ENCODE measurements around the gene UBE2I. TPM values are rescaled to one million over a fixed set of nuclear protein-coding genes. Genes with fewer than 3 reads are reported as not detected.

Gene UBE2I
- total RNA-seq, 2 experiments from 2014 or later = 198 to 199 TPM

DNA sequence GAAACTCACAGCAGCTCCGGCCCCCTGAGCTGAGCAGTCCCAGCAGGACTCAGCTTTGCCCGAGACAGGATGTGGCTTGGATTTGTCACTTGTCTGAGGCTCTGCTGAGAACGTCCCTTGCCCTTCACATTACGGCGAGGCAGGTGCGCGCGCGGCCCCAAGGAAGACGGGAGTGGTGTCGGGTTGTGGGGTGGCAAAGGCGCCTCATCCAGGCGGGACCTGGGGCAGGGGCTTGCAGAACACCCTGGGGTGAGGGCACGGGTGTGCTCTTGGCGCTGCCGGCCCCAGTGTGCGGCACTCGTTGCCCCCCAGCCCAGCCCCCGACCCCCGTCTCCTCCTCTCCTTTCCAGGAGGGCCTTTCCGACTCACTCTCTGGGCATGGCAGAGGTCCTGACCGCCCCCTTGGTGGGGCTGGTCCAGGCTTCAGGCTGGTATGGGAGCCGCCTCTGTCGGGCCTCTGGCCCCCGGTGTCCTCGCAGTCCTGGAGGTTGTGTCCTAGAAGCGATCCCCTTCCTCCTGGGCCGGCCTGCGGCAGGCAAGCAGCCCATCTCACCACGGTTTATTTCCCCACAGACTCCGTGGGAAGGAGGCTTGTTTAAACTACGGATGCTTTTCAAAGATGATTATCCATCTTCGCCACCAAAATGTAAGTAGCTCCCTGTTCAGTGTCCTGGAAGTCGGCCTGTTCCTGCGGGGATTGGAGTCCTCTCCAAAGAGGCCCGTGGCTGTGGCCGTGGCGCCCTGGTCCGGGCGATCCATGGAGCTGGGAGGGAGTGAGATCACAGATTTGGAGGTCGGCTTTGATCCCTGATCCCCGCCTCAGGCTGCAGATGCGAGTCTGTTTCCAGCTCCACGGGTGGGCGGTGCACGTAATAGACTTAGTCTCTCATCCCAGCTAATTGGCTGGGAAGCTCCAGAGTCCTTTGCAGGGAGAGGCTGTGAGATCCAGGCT, 5.9 kb downstream of the UBE2I start:
- peaks cover 27% of the 10 kb centered on the region for H3K4me1 Mint-ChIP-seq

DNA sequence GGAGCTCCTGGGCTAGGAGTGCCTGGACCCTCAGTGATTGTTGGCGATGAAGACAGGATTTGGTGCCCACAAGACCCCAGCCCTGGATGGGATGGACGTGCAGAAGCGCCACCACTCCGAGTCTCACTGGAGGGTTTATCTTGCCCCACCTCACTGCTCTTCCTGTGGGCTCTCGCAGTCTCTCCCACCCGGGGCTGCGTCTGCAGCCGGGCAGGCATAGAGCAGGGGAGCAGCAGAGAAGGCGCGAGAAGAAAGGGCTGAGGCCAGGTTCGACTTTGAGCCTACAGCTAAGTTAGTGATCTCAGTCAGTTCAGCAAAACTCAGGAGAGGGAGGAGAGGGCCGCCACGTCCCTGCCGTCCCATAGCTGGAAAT, 6.6 kb downstream of the UBE2I start:
- Mint-ChIP-seq H3K4me1 (peaks cover 22% of the 10 kb centered on the region), H3K4me3 (no peak overlapping the region), H3K9me3 (no peaks in the 10 kb centered on the region), H3K27me3 (no peaks in the 10 kb centered on the region), H3K27ac (no peak overlapping the region), H3K36me3 (ENCODE audit: low read depth) (peaks cover 68% of the 10 kb centered on the region)
- POLR2A ChIA-PET = no interaction called here
- CTCF ChIA-PET = no interaction called here
- DNase-seq = no peak

More for the DNA sequence above, 5.9 kb downstream of the UBE2I start:
- Mint-ChIP-seq H3K4me3 (no peak overlapping the region), H3K27me3 (no peaks in the 10 kb centered on the region), H3K9me3 (no peaks in the 10 kb centered on the region), H3K27ac (no peak overlapping the region), H3K36me3 (ENCODE audit: low read depth) (peaks cover 70% of the 10 kb centered on the region)
- POLR2A ChIA-PET = no interaction called here
- DNase-seq = no peak
- CTCF ChIA-PET = no interaction called here

DNA sequence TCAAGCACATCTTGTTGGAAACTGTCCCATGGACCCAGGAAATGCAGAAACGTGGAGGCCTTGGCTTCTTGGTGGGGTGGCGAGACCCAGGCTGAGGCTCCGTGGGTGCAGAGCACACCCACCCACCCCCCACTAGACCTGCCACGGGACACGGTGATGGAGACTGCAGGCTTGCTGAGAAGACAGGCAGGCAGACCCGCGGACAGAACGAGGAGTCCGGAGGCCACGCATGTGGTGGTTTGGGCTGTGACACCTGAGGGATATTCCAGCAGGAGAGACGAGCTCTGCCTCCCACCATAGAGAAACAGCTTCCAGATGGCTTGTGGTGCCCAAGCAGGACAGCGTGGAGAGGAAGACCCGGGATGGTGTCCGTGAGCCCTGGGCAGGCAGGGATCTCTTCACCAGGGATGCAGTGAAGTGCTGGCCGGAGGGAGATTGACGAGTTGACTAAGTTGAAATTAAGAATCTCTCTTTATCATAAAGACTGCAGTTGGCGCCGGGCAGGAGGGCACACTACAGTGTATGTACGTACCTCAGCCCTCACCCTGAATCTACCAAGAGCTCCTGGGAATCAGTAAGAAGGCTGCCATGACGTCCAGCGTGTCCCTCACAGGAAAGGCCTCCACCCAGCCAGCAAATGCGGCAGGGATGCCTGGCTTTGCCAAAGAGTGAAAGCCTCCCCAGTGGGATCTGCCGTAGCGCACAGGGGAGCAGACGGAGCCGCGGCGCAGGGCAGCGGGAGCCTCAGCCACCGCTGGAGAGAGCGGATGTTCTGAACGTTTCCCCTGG, 8.2 kb downstream of the UBE2I start:
- CTCF ChIA-PET = no interaction called here
- POLR2A ChIA-PET = interaction anchor here (0.6 kb wide), 1 partner anchor 9 kb away, joined by 3 read pairs; no protein-coding TSS in a partner anchor
- Mint-ChIP-seq H3K36me3 (ENCODE audit: low read depth) (peaks cover 61% of the 10 kb centered on the region), H3K4me3 (no peak overlapping the region), H3K9me3 (no peaks in the 10 kb centered on the region), H3K27me3 (no peaks in the 10 kb centered on the region), H3K27ac (no peak overlapping the region), H3K4me1 (peaks cover 10% of the 10 kb centered on the region)
- DNase-seq = no peak

DNA sequence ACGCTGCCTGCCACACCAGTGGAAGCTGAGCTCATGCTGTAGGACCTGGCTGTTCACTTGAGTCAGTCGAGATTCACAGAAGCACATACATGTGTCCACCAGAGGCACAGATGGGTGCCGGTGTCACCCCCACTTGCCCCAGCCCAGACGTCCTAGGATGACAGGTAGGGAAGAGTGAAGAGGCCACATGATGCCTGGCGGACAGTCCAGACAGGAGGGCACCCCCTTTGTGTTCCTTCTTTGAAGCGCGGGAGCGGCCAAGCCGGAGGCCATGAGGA, 8.8 kb downstream of the UBE2I start:
- peaks cover 60% of the 10 kb centered on the region for H3K36me3 Mint-ChIP-seq (ENCODE audit: low read depth)
- H3K4me3 Mint-ChIP-seq = no peak overlapping the region
- ChIA-PET CTCF (no interaction called here), POLR2A (no interaction called here)
- H3K9me3 Mint-ChIP-seq = no peaks in the 10 kb centered on the region
- H3K27ac Mint-ChIP-seq = no peak overlapping the region
- peaks cover 4% of the 10 kb centered on the region for H3K4me1 Mint-ChIP-seq
- DNase-seq = no peak
- no peaks in the 10 kb centered on the region for H3K27me3 Mint-ChIP-seq

DNA sequence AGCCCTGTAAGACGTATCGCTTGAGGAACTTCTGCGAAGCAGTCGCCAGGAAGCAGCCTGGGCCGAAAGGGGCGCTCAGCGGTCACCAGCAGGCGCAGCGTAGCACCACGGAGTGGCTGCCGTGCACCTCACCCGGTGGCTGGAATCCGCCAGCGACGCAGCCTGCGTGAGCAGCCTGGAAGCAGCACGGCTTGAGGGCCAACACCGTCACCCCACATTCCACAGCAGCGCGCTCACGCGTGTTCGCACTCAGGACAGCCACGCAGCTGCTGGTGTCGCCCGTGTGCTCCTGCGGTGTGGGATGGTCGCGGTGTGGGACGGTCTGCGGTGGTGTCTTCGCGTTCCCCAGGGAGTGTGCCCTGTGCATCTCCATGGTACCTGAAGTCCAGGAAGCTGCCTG, 9.6 kb downstream of the UBE2I start:
- Mint-ChIP-seq H3K27ac (no peak overlapping the region), H3K9me3 (no peaks in the 10 kb centered on the region), H3K4me3 (no peak overlapping the region), H3K36me3 (ENCODE audit: low read depth) (peaks cover 61% of the 10 kb centered on the region), H3K27me3 (no peaks in the 10 kb centered on the region), H3K4me1 (peaks cover 4% of the 10 kb centered on the region)
- POLR2A ChIA-PET = no interaction called here
- no peak for DNase-seq
- CTCF ChIA-PET = no interaction called here

DNA sequence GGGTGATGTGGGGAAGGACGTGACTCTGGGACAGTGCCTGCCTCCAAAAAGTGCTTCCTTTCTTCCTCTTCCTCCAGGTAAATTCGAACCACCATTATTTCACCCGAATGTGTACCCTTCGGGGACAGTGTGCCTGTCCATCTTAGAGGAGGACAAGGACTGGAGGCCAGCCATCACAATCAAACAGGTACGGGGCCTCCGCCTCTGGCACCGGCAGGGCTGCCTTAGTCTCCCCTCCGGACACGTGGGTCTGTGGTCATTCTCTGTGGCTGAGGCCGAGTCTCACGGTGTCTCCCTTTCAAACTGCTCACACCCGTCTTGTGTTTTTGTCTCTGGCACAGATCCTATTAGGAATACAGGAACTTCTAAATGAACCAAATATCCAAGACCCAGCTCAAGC, 10.7 kb downstream of the UBE2I start:
- peaks cover 61% of the 10 kb centered on the region for H3K36me3 Mint-ChIP-seq (ENCODE audit: low read depth)
- H3K27ac Mint-ChIP-seq = no peak overlapping the region
- no peak for DNase-seq
- H3K9me3 Mint-ChIP-seq = no peaks in the 10 kb centered on the region
- CTCF ChIA-PET = no interaction called here
- no peaks in the 10 kb centered on the region for H3K4me1 Mint-ChIP-seq
- no peaks in the 10 kb centered on the region for H3K27me3 Mint-ChIP-seq
- POLR2A ChIA-PET = no interaction called here
- no peak overlapping the region for H3K4me3 Mint-ChIP-seq

DNA sequence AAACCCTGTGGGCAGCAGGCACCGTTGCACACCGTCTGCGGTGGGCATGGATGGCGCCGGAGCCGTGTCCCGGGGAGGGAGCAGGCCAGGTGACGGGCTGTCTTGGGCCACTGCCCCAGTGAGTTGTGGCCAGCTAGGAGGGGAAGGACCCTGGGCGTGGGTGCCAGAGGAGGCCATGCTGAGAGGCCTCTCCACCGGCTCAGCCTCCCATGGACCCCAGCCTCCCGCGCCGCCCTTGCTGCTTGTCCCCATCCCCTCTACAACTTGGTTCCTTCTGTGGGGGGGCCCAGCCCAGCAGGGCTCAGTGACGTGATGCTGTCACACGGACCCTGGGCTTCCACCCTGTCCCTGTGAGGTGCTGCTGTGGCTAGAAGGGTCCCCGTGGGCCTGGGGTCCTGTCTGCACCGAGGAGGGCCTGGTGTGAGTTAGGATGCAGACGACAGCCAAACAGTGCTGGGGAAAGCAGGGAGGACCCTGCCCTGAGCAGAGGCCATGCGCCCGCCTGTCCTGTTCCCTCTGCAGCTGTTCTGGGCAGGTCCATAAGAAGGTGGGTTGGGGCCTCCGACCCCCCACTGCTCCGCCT, 11.3 kb downstream of the UBE2I start:
- ChIA-PET CTCF (no interaction called here), POLR2A (no interaction called here)
- H3K9me3 Mint-ChIP-seq = no peaks in the 10 kb centered on the region
- no peak overlapping the region for H3K4me3 Mint-ChIP-seq
- no peak for DNase-seq
- H3K27me3 Mint-ChIP-seq = no peaks in the 10 kb centered on the region
- H3K36me3 Mint-ChIP-seq (ENCODE audit: low read depth) = peaks cover 58% of the 10 kb centered on the region
- no peak overlapping the region for H3K27ac Mint-ChIP-seq
- H3K4me1 Mint-ChIP-seq = no peaks in the 10 kb centered on the region

DNA sequence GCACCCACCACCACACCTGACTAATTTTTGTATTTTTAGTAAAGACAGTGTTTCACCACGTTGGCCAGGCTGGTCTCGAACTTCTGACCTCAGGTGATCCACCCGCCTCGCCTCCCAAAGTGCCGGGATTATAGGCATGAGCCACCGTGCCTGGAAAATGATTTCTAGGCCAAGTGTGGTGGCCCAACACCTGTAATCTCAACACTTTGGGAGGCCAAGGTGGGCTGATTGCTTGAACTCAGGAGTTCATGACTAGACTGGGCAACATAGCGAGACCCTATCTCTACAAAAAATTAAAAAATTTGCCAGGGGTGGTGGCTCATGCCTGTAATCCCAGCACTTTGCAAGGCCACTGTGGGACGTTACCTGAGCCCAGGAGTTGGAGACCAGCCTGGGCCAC, 13.0 kb downstream of the UBE2I start:
- Mint-ChIP-seq H3K27ac (no peak overlapping the region), H3K9me3 (no peaks in the 10 kb centered on the region), H3K27me3 (no peaks in the 10 kb centered on the region), H3K4me1 (no peaks in the 10 kb centered on the region), H3K36me3 (ENCODE audit: low read depth) (peaks cover 46% of the 10 kb centered on the region), H3K4me3 (no peak overlapping the region)
- DNase-seq = no peak
- CTCF ChIA-PET = no interaction called here
- POLR2A ChIA-PET = interaction anchor here (0.6 kb wide), 1 partner anchor 1583 kb away, joined by 3 read pairs; no protein-coding TSS in a partner anchor

DNA sequence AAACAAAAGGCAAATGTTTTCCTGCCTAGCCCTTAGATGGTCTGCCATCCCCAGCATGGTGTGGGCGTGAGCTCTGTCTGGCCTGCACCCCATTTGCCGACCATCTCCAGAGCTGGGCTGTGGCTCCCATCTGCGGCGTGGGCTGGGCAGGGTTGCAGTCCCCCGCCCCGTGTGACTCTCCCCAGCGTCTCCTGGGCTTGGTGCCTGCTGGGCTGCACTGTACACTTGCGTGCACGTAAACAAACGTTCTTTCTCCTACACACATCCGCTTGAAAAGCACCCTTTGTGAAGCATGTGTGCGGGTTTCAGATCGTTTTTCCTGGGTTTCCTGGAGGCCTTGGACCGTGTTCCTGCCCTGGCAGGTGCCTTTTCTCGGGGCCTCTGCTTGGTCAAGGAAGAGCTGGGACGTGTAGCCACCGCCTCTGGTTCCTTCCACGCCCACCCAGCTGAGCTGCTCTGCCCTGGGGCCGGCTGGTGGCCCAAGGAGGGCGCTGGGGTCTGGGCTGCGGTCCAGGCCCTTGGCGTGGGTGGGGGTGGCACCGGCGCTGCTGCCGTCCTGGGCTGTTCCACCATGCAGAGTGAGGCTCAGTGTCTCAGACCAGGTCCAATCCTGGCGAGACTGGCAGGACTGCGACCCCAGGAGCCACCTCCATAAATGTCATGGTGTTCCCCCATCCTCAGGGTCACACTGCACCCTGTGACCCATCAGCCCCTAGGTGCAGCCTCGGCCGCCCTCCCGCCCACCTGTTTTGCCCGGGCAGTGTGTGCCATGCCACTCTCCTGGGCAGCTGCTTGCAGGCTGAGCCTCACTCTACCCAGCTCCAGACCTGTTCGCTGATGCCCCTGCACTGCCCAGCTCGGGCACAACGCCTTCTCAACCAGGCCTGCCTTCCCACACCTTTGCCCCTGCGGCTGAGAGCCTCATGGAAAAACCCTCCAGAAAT, 14.1 kb downstream of the UBE2I start:
- no peak overlapping the region for H3K4me3 Mint-ChIP-seq
- H3K4me1 Mint-ChIP-seq = no peaks in the 10 kb centered on the region
- ChIA-PET POLR2A (interaction anchor here (0.6 to 1.8 kb wide), 4 partner anchors 12 to 1582 kb away, joined by 3 to 6 read pairs (median 3); partner anchors contain the start of gene UBE2I), CTCF (no interaction called here)
- H3K36me3 Mint-ChIP-seq (ENCODE audit: low read depth) = peaks cover 34% of the 10 kb centered on the region
- no peak overlapping the region for H3K27ac Mint-ChIP-seq
- no peaks in the 10 kb centered on the region for H3K9me3 Mint-ChIP-seq
- H3K27me3 Mint-ChIP-seq = no peaks in the 10 kb centered on the region
- no peak for DNase-seq

DNA sequence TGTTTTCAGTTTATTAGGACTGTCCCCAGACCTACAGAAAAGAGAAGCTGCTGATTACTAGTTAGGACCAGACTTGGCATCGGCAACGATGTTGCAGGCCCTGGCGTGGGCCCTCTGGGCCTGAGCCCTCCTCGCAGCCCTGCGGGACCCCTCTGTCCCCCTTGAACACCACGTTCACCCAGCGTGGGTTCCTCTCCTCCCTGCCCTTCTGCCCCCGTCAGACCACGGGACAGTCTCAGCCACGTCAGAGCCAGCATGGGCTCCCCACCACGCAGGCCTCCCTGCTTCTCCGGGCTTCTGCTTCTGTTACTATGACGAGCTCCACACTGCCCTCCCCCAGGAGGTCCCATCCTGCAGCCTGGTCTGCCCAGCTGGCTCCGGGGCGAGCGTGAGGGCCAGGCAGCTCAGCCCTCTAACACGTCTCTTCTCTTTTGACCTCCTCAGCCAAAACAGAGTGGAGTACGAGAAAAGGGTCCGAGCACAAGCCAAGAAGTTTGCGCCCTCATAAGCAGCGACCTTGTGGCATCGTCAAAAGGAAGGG, 14.9 kb downstream of the UBE2I start:
- POLR2A ChIA-PET = interaction anchor here (0.7 to 1.8 kb wide), 2 partner anchors 13 to 15 kb away, joined by 3 to 6 read pairs; partner anchors contain the start of gene UBE2I
- H3K4me1 Mint-ChIP-seq = no peaks in the 10 kb centered on the region
- CTCF ChIA-PET = no interaction called here

DNA sequence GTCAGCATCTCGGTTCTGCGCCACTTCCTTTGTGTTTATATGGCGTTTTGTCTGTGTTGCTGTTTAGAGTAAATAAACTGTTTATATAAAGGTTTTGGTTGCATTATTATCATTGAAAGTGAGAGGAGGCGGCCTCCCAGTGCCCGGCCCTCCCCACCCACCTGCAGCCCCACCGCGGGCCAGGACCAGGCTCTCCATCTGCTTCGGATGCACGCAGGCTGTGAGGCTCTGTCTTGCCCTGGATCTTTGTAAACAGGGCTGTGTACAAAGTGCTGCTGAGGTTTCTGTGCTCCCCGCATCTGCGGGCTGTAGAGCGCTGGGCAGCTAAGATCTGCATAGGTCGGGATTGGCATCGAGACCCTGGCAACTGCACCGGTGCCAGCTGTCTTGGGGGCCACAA, 15.8 kb downstream of the UBE2I start:
- H3K27ac Mint-ChIP-seq = no peak overlapping the region

More for the DNA sequence above, 14.9 kb downstream of the UBE2I start:
- Mint-ChIP-seq H3K9me3 (no peaks in the 10 kb centered on the region), H3K27me3 (no peaks in the 10 kb centered on the region), H3K4me3 (no peak overlapping the region), H3K27ac (no peak overlapping the region), H3K36me3 (ENCODE audit: low read depth) (peaks cover 28% of the 10 kb centered on the region)
- no peak for DNase-seq

DNA sequence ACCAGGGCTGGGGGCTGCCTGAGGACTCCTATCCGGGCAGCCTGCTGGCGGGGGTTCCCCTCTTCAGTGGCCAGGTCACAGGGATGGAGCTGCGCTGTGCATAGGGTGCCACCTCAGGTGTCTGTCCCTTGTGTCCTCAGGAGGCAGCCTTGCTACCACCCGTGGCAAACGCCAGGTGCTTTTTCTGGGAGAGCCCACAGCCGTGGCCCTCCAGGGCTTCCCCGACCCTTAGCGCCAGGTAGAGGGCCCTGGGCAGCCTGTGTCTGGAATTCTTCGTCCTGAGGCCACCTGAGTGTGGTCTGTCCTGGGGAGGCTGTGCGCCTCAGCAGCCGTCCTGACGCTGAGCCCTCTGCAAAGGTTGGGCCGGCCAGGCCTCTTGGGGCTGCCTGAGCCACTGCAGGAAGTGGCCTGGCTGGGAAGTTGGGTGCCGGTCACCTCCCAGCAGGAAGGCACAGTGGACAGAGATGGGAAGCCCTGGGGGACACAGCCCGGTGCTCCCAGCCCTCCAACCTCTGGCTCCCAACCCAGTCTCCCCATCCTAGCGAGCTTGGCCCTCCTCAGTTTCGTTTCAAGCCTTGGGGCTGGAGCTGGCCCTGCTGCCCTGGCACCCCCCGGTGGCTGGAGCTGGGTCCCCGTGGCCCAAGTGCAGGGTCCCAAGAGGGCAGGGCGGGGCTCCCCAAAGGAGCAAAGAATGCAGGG, 16.4 kb downstream of the UBE2I start:
- no peak for DNase-seq
- no peak overlapping the region for H3K27ac Mint-ChIP-seq
- ChIA-PET CTCF (no interaction called here), POLR2A (interaction anchor here (0.7 to 1.0 kb wide), 2 partner anchors 8 to 17 kb away, joined by 3 to 4 read pairs; partner anchors contain the start of gene UBE2I)
- no peaks in the 10 kb centered on the region for H3K9me3 Mint-ChIP-seq
- no peaks in the 10 kb centered on the region for H3K4me1 Mint-ChIP-seq
- H3K27me3 Mint-ChIP-seq = no peaks in the 10 kb centered on the region
- peaks cover 17% of the 10 kb centered on the region for H3K36me3 Mint-ChIP-seq (ENCODE audit: low read depth)
- H3K4me3 Mint-ChIP-seq = no peak overlapping the region

More for the DNA sequence above, 15.8 kb downstream of the UBE2I start:
- H3K4me1 Mint-ChIP-seq = no peaks in the 10 kb centered on the region
- no peaks in the 10 kb centered on the region for H3K9me3 Mint-ChIP-seq
- H3K4me3 Mint-ChIP-seq = no peak overlapping the region
- H3K36me3 Mint-ChIP-seq (ENCODE audit: low read depth) = peaks cover 20% of the 10 kb centered on the region
- ChIA-PET CTCF (no interaction called here), POLR2A (no interaction called here)
- DNase-seq = no peak
- no peaks in the 10 kb centered on the region for H3K27me3 Mint-ChIP-seq

Data from activated CD4-positive, alpha-beta memory T cell treated with anti-CD3 and anti-CD28 coated beads, Interleukin-2, amount 10 ng/mL, durations not matched to agents 7 days and 5 days (primary cell).